ENCODE results near the gene CRTC3. TPM values are rescaled to one million over a fixed set of nuclear protein-coding genes. Genes with fewer than 3 reads are reported as not detected.

The CRTC3 gene
- total RNA-seq, 6 experiments from 2014 or later = 8.4 to 16.2 (median 11.3) TPM

DNA sequence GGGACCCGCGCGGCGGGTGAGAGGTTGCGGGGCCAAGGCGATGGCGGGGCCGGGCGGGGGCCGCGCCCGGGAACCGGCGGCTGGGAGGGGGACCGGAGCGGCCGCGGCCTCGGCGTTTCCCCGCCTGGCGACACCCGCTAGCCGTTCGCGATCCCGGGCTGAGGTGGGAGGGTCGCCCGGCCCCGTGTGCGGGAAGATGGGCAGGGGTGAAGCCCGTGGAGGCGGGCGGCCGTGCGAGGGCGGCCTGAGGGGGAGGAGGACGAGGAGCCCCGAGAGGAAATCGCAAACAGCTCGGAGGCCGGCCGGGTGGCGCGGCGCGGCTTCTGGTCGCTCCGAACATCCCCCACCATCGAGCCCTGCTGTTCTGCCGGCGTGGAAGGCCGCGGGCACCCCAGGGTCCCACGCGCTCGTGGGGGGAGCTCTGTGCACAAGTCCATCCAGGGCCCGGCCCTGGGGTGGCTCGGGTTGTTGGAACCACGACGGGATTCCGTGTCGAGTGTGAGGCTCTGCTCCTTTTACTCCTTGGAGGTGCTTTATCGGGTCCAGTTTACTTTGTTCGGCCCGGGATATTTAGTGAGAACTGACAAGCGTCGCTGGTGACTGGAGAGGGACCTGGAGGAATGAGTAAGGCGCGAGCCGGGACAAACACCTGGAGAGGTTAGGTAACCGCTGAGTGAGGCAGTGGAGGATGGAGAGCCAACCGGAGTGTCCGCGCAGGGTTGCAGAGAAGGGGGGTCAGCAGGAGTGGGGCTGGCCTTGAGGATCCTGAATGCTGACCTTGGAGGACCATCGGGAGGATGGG, 728 bp downstream of the CRTC3 start:
- DNase-seq = peak; percentile 55 to 65 (median 59)
- Histone ChIP-seq H3K27me3 (no peaks in the 10 kb centered on the region), H3K4me3 (peak overlapping the region; percentile 77 to 80 (median 79)), H3K27ac (peak overlapping the region; percentile 80 to 88 (median 80)), H3K4me1 (peaks cover 0 to 5% (median 0%) of the 10 kb centered on the region in 4 donors), H3K9me3 (no peaks in the 10 kb centered on the region), H3K36me3 (no peaks in the 10 kb centered on the region)
- no peak for TF ChIP-seq CTCF (IDR thresholded peaks at IDR 0.05)
- TF ChIP-seq POLR2A (IDR thresholded peaks at IDR 0.05) = no peak
- intact Hi-C loops (cut with DNase I) = no loop called here
- 3% methylated on average over 23 of the region's 76 CpGs for WGBS (ENCODE audit: insufficient coverage, low coverage, low lambda C conversion rate, missing lambda C conversion rate)
- ATAC-seq = peak; percentile 54 to 60 (median 57)

DNA sequence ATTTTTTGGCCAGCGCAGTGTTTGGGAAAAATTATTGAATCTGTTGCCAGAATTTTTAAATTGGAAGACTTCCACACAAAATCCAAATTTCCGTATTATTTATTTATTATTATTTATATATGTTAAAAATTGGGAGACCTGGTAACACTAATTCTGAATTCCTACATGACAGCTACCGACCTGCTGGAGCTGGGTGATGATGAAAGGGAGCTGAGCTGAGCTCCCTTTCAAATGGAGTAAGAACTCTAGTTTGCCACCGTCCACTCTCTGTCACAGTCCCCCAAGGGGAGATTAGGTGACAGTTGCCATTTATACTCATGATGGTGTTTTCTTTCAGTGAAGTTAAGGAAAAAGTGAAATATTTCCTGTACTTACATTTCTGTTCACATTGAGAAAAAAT, 1.4 kb downstream of the CRTC3 start:
- no peaks in the 10 kb centered on the region for H3K27me3 ChIP-seq
- intact Hi-C loops (cut with DNase I) = no loop called here
- WGBS (ENCODE audit: insufficient coverage, low coverage, low lambda C conversion rate, missing lambda C conversion rate) = 12% methylated on average over 4 of the region's 4 CpGs
- TF ChIP-seq CTCF (IDR thresholded peaks at IDR 0.05) (no peak), POLR2A (IDR thresholded peaks at IDR 0.05) (no peak)
- no peak overlapping the region for H3K27ac ChIP-seq
- ATAC-seq = no peak
- H3K4me1 ChIP-seq = peaks cover 0 to 6% (median 0%) of the 10 kb centered on the region in 4 donors
- DNase-seq = no peak
- H3K4me3 ChIP-seq = peak overlapping the region; percentile 77 to 80 (median 79)
- no peaks in the 10 kb centered on the region for H3K36me3 ChIP-seq
- no peaks in the 10 kb centered on the region for H3K9me3 ChIP-seq

DNA sequence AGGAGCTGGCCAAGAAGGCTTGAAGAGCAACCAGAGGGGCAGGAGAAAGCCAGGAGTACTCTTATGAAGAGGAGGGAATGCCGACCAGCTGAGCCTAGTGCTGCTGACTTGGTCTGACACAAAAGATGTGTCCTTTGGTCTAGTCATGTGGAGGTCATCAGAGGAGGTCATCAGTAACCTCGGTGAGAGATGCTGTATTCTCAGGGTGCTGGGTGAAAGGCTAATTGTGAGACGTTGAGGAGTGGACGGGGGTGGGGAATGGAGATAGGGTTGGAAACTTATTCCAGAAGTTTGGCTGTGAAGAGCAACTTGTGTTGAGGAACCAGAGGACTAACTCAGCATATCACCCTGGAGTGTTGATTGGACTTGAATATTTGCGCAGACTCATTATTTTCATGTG, 5.5 kb downstream of the CRTC3 start:
- Histone ChIP-seq H3K27ac (no peak overlapping the region), H3K4me1 (peaks cover 0 to 22% (median 0%) of the 10 kb centered on the region in 4 donors), H3K4me3 (no peak overlapping the region), H3K9me3 (no peaks in the 10 kb centered on the region), H3K27me3 (no peaks in the 10 kb centered on the region), H3K36me3 (no peaks in the 10 kb centered on the region)
- DNase-seq (no peak), ATAC-seq (no peak)
- WGBS (ENCODE audit: insufficient coverage, low coverage, low lambda C conversion rate, missing lambda C conversion rate) = 58% methylated on average over 5 of the region's 5 CpGs
- no peak for TF ChIP-seq CTCF (IDR thresholded peaks at IDR 0.05)
- TF ChIP-seq POLR2A (IDR thresholded peaks at IDR 0.05) = no peak
- intact Hi-C loops (cut with DNase I) = no loop called here

DNA sequence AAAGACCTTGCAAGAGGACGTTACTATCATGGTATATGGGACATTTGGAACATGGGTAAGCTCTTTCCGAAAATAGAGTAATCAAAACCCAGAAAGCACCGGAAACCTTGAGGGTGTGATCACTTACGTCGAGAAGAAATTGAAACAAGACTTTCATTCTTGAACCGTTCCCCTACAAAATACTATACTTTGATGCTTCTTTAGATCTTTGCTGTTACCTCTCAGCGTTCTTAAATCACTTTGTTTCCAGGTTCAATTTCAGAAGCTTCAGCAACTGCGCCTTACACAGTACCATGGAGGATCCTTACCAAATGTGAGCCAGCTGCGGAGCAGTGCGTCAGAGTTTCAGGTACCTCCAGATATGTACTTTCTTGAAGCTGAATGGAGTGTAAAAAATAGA, 10.1 kb downstream of the CRTC3 start:
- Histone ChIP-seq H3K27ac (no peak overlapping the region), H3K27me3 (no peaks in the 10 kb centered on the region), H3K4me3 (no peak overlapping the region), H3K9me3 (no peaks in the 10 kb centered on the region), H3K4me1 (peaks cover 0 to 17% (median 0%) of the 10 kb centered on the region in 4 donors), H3K36me3 (peaks cover 0 to 6% (median 0%) of the 10 kb centered on the region in 4 donors)
- ATAC-seq = no peak
- DNase-seq = no peak
- WGBS (ENCODE audit: insufficient coverage, low coverage, low lambda C conversion rate, missing lambda C conversion rate) = 82% methylated on average over 10 of the region's 10 CpGs
- intact Hi-C loops (cut with DNase I) = no loop called here
- no peak for TF ChIP-seq CTCF (IDR thresholded peaks at IDR 0.05)
- no peak for TF ChIP-seq POLR2A (IDR thresholded peaks at IDR 0.05)
